NCI-H524 (cell line): ENCODE measurements around the gene ZNF70.

Source experiments
- DNase-seq, 2 experiments: peaks; one replicate each; lab custom pipeline; 2025; lab: John Stamatoyannopoulos, UW

Gene ZNF70

GRCh38 chr22:23692598-23693291, 58.2 kb downstream of the ZNF70 start:
- DNase-seq = no peak

- DNase-seq = no peak
Observed at GRCh38 chr22:23691748-23692423, 59.0 kb downstream of the ZNF70 start.

DNA sequence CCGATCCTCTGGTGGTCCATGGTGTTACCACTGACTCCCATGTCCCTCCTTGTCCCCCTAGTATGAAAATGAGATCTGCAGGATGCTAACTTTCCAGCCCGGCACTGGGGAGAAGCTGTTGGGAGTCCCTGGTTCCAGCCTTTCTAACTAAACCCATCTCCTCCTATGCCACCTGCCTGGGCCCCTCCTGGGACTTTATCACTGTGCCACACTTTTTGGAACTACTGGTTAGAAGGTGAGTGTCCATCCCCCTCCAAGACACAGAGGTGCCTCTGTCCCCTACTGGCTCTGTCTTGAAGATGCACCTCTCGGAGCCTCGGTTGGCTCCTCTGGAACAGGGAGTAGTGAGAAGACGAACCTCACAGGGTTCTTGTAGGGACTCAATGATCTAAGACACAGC, 60.2 kb downstream of the ZNF70 start, which contains the start of gene RGL4:
TSS of gene RGL4 (plus strand) at position 301 of the 400 bp plus-strand sequence. CDS start 1,018 bp downstream, outside the sequence.
- DNase-seq = no peak

DNA sequence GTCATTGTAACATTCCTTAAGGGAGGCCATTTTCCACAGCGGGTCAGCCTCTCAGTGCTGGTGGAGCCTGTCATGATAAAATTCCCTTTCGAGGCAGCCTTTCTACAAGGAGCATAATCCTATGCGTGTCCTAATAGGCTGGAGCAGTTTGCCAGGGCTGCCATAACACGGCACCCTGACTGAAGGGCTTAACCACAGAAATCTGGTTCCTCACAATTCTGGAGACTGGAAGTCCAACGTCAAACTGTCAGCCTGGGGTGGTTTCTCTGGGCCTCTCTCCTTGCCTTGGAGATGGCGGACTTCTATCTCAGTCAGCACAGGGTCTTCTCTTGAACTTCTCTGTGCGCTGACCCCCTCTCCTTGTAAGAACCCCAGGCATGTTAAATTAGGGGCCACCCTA, 61.5 kb downstream of the ZNF70 start:
- no peak for DNase-seq
